ENCODE results near the gene SEMA3G. TPM values are rescaled to one million over a fixed set of nuclear protein-coding genes. Genes with fewer than 3 reads are reported as not detected.

Gene SEMA3G
- 10 to 100 TPM in 3 of 4 donors, 1 to 10 TPM in 1; 4.4 to 91.2 (median 16.7) TPM for total RNA-seq

DNA sequence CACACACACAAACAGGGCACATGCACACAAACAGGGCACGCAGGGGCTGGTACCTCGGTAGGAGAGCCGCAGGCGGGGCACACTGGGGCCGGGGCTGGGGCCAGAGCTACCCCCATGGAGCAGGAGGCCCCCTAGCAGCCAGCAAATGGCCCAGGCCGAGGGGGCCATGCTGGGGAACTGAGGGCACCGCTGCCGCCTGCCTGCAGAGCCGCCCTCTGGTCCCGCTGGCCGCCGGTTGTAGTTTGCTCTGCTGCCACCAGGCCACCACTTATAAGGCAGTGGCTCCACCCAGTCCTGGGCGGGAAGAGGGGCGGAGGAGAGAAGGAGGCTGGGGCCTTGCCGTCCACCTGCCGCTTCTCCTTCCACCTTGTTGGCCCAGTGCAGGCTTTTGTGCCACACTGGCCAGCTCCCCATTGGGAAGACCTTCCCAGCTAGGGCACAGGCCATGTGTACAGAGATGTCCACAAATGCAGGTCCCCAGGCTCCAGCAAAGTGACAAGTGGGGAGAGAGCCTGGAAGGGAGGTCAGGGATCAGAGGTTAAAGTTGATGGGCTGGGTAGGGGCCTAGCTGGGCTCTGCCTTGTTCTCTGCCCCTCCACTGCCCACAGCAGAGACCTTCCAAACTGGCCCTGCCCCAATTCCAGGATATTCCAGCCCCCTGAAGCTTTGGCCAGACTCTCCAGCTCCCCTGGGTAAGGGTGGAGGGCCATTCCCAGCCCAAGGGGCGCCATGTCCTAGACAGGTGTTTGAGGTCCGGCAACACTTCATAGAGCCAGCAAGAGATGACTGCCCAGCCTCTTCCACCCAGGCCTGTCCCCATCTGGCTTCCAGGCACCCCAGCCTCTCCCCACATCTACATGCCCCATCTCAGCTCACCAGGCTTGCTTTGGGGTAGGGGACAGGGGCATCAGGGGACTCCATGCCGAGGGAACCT, at the start of gene SEMA3G:
Gene SEMA3G, minus strand, starts transcription at position 244 of the 934 bp plus-strand sequence. Its CDS starts 76 bp downstream, at position 168.
- no peak for DNase-seq
- Histone ChIP-seq H3K27me3 (no peaks in the 10 kb centered on the region), H3K36me3 (no peaks in the 10 kb centered on the region), H3K27ac (no peak within 1 kb of the TSS), H3K4me3 (no peak within 1 kb of the TSS), H3K9me3 (no peaks in the 10 kb centered on the region), H3K4me1 (no peaks in the 10 kb centered on the region)
- intact Hi-C loops (cut with DNase I; ENCODE audit: low total_unique reads), result no loop called here
- peak; percentile 21 to 38 for TF ChIP-seq POLR2A (IDR thresholded peaks at IDR 0.05)
- peak in 3 of 4 experiments; percentile 33 to 57 (median 45) for TF ChIP-seq CTCF (IDR thresholded peaks at IDR 0.05)

DNA sequence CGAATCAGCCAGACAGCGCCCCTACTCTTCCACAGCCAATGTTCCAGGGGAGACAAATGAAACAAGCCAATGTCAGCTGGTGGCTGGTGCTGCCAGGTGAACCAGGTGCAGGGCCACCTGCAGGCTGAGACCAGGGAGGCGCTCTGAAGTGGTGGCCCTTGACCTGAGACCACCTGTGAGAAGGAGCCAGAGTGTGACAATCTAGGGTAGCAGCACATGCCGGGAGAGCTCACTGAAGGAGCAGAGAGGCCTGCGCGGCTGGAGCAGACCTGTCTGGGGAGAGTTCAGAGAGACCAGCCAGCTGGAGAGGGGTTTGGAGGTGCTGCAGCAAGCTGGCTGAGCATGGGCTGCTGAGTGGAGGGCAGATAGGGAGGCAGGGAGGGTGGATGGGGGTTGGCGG, 49.5 kb upstream of the SEMA3G start:
- no peak for TF ChIP-seq CTCF (IDR thresholded peaks at IDR 0.05)
- no peak for TF ChIP-seq POLR2A (IDR thresholded peaks at IDR 0.05)
- H3K4me1 ChIP-seq, result no peaks in the 10 kb centered on the region
- intact Hi-C loops (cut with DNase I; ENCODE audit: low total_unique reads), result no loop called here
- no peaks in the 10 kb centered on the region for H3K27me3 ChIP-seq
- H3K9me3 ChIP-seq, result no peaks in the 10 kb centered on the region
- H3K36me3 ChIP-seq, result no peaks in the 10 kb centered on the region
- no peak overlapping the region for H3K4me3 ChIP-seq
- peak overlapping the region in 1 of 2 donors; percentile 61 for H3K27ac ChIP-seq
- no peak for DNase-seq

GRCh38 chr3:52493232-52494017, 48.5 kb upstream of the SEMA3G start:
- H3K9me3 ChIP-seq, result no peaks in the 10 kb centered on the region
- no peak overlapping the region for H3K27ac ChIP-seq
- no peak for TF ChIP-seq POLR2A (IDR thresholded peaks at IDR 0.05)
- TF ChIP-seq CTCF (IDR thresholded peaks at IDR 0.05), result no peak
- no peak overlapping the region for H3K4me3 ChIP-seq
- no peaks in the 10 kb centered on the region for H3K4me1 ChIP-seq
- no peaks in the 10 kb centered on the region for H3K27me3 ChIP-seq
- DNase-seq, result peak in 1 of 2 donors; percentile 45
- no peaks in the 10 kb centered on the region for H3K36me3 ChIP-seq
- intact Hi-C loops (cut with DNase I; ENCODE audit: low total_unique reads), result no loop called here

GRCh38 chr3:52492059-52492458, 47.2 kb upstream of the SEMA3G start:
- Histone ChIP-seq H3K9me3 (no peaks in the 10 kb centered on the region), H3K27ac (no peak overlapping the region), H3K4me3 (no peak overlapping the region), H3K27me3 (no peaks in the 10 kb centered on the region), H3K36me3 (no peaks in the 10 kb centered on the region), H3K4me1 (no peaks in the 10 kb centered on the region)
- intact Hi-C loops (cut with DNase I; ENCODE audit: low total_unique reads), result no loop called here
- TF ChIP-seq CTCF (IDR thresholded peaks at IDR 0.05) (no peak), POLR2A (IDR thresholded peaks at IDR 0.05) (no peak)
- no peak for DNase-seq

Measured in uterus (tissue), 4 donors.